HCT116 (cell line): Measurements from ENCODE around the gene CCDC3.

ENCODE experiments used
- CBX3 ChIP-seq: IDR thresholded peaks from 2 replicates; pipeline ENCODE4 v1.6.1; 2012; ENCODE audit warnings: low read depth
- CEBPB ChIP-seq: IDR thresholded peaks from 2 replicates; pipeline ENCODE4 v1.6.1; 2012; ENCODE audit warnings: low read depth
- CTCF ChIP-seq, 3 experiments: fragments of 200-600 bp in 1 of 3; sonication (generic) in 1 of 3; IDR thresholded peaks in 2 of 3; conservative IDR thresholded peaks in 1 of 3; 2 replicates each; pipeline ENCODE4 v1.5.1; 2012 to 2017; ENCODE audit warnings: low read depth in 2 of 3, low read length in 2 of 3, antibody characterized with exemption in 1 of 3, borderline replicate concordance in 1 of 3, control low read depth in 1 of 3, mild to moderate bottlenecking in 1 of 3, mixed read lengths in 1 of 3, mixed run types in 1 of 3, moderate library complexity in 1 of 3; ENCODE audit not compliant: insufficient read depth in 1 of 3
- EGR1 ChIP-seq: IDR thresholded peaks from 2 replicates; pipeline ENCODE4 v1.6.1; 2012; ENCODE audit warnings: low read depth
- ELF1 ChIP-seq: IDR thresholded peaks from 2 replicates; pipeline ENCODE4 v1.6.1; 2012; ENCODE audit warnings: low read depth, borderline replicate concordance
- EZH2phosphoT487 ChIP-seq: fragments of 200-600 bp; IDR thresholded peaks from 2 replicates; pipeline ENCODE4 v1.6.1; 2018; ENCODE audit warnings: antibody characterized with exemption, borderline replicate concordance
- FOSL1 ChIP-seq: IDR thresholded peaks from 2 replicates; pipeline ENCODE4 v1.6.1; 2012; ENCODE audit warnings: low read depth
- JUND ChIP-seq: IDR thresholded peaks from 2 replicates; pipeline ENCODE4 v1.6.1; 2012
- POLR2A ChIP-seq: IDR thresholded peaks from 2 replicates; pipeline ENCODE4 v1.7.0; 2011; ENCODE audit warnings: borderline replicate concordance; ENCODE audit not compliant: insufficient read depth, insufficient read length; ENCODE audit errors: extremely low read depth
- RAD21 ChIP-seq: IDR thresholded peaks from 2 replicates; pipeline ENCODE4 v1.6.1; 2012; ENCODE audit warnings: low read depth, mild to moderate bottlenecking
- TCF7L2 ChIP-seq: IDR thresholded peaks from 2 replicates; pipeline ENCODE4 v1.7.0; 2011; ENCODE audit warnings: borderline replicate concordance, inconsistent platforms; ENCODE audit not compliant: insufficient read depth, insufficient read length; ENCODE audit errors: extremely low read depth
- YY1 ChIP-seq: IDR thresholded peaks from 2 replicates; pipeline ENCODE4 v1.6.1; 2011; ENCODE audit warnings: low read length, low read depth, moderate library complexity, mild to moderate bottlenecking; ENCODE audit not compliant: insufficient replicate concordance; ENCODE audit errors: extremely low read depth
- ZNF274 ChIP-seq: fragments of 200-500 bp; sonication (Bioruptor generic); IDR thresholded peaks from 2 replicates; pipeline ENCODE4 v1.6.1; 2014; ENCODE audit warnings: mild to moderate bottlenecking, low read depth, low read length, inconsistent platforms
- TF ChIP-seq, protein P1 (sequence below): IDR thresholded peaks from 2 replicates; pipeline ENCODE4 v1.6.1; 2012; ENCODE audit warnings: low read depth

- TF ChIP-seq, protein P1, sequence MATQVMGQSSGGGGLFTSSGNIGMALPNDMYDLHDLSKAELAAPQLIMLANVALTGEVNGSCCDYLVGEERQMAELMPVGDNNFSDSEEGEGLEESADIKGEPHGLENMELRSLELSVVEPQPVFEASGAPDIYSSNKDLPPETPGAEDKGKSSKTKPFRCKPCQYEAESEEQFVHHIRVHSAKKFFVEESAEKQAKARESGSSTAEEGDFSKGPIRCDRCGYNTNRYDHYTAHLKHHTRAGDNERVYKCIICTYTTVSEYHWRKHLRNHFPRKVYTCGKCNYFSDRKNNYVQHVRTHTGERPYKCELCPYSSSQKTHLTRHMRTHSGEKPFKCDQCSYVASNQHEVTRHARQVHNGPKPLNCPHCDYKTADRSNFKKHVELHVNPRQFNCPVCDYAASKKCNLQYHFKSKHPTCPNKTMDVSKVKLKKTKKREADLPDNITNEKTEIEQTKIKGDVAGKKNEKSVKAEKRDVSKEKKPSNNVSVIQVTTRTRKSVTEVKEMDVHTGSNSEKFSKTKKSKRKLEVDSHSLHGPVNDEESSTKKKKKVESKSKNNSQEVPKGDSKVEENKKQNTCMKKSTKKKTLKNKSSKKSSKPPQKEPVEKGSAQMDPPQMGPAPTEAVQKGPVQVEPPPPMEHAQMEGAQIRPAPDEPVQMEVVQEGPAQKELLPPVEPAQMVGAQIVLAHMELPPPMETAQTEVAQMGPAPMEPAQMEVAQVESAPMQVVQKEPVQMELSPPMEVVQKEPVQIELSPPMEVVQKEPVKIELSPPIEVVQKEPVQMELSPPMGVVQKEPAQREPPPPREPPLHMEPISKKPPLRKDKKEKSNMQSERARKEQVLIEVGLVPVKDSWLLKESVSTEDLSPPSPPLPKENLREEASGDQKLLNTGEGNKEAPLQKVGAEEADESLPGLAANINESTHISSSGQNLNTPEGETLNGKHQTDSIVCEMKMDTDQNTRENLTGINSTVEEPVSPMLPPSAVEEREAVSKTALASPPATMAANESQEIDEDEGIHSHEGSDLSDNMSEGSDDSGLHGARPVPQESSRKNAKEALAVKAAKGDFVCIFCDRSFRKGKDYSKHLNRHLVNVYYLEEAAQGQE = no peak
- TF ChIP-seq POLR2A (no peak), ZNF274 (no peak), CTCF (IDR thresholded peaks at IDR 0.05 in 2 of 3, conservative IDR thresholded peaks at IDR 0.05 in 1 of 3; ENCODE audit: borderline replicate concordance in 1 of 3, insufficient read depth in 1 of 3, low read depth in 2 of 3, low read length in 2 of 3) (no peak), EZH2phosphoT487 (no peak), JUND (no peak), YY1 (no peak), TCF7L2 (no peak), CBX3 (no peak), ELF1 (no peak), FOSL1 (no peak), CEBPB (no peak), RAD21 (no peak), EGR1 (no peak)
These were observed 45.5 kb upstream of the CCDC3 start for GRCh38 chr10:13046851-13047528.
